Right renal pelvis (tissue), 4 donors: ENCODE data around the gene LOXHD1. TPM values are rescaled to one million over a fixed set of nuclear protein-coding genes. Genes with fewer than 3 reads are reported as not detected.

Experiments used
- DNase-seq, 4 donors: peaks; one replicate each; pipeline ENCODE4 v3.0.0-alpha.2; 2013; ENCODE audit warnings: low read depth in 4 of 4, low spot score in 3 of 4, missing footprints in 1 of 4
- polyA plus RNA-seq, 4 donors: library from polyadenylated mRNA; unstranded; fragments of 120-200 nt; gene quantifications; one replicate each; pipeline ENCODE4 v1.2.1, GENCODE V29; 2013; ENCODE audit not compliant: insufficient read length in 4 of 4

Gene LOXHD1
- polyA plus RNA-seq, 4 donors = 0.37 to 1.2 (median 0.67) TPM

- DNase-seq = no peak
Measured at GRCh38 chr18:46484971-46485370, 172.0 kb downstream of the LOXHD1 start.

GRCh38 chr18:46482831-46483230 lies 174.2 kb downstream of the LOXHD1 start:
- no peak for DNase-seq

DNA sequence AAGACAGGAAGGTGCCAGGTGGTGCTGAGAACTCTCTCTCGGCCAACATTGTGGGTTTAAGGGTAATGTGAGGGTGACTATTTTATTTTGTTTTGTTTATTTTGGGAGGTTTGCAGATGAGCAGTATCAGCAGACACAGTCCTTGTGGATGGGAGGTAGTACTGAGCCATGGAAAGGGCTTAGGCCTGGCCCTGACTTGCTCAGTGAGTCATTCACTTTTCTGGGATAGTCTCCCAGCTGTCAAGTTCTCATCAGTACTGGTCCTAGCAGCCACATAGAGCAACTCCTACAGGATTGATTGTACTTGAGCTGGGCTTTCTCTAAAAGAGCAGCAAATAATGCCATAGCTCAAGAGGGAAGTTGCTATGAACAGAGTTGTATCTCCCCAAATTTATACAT lies 175.2 kb downstream of the LOXHD1 start:
- no peak for DNase-seq

- peak; percentile 23 to 53 (median 47) for DNase-seq
Measured at GRCh38 chr18:46481048-46481846, 175.8 kb downstream of the LOXHD1 start.

- DNase-seq = no peak
Measured at GRCh38 chr18:46480226-46480625, 176.8 kb downstream of the LOXHD1 start.

DNA sequence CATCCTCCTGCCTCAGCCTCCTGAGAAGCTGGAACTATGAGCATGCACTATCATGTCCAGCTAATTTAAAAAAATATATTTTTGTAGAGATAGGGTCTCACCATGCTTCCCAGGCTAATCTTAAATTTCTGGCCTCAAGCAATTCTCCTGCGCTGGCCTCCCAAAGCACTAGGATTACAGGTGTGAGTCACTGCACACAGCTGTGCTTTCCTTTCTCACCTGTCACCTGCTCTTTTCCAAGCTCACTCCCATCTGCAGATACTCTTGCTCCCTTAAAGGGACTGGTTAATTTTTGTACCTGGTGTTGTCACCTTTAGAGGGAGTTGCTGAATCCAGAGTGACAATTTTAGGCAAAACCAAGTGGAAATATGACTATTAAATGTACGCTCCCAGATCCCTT lies 178.2 kb downstream of the LOXHD1 start:
- no peak for DNase-seq

DNA sequence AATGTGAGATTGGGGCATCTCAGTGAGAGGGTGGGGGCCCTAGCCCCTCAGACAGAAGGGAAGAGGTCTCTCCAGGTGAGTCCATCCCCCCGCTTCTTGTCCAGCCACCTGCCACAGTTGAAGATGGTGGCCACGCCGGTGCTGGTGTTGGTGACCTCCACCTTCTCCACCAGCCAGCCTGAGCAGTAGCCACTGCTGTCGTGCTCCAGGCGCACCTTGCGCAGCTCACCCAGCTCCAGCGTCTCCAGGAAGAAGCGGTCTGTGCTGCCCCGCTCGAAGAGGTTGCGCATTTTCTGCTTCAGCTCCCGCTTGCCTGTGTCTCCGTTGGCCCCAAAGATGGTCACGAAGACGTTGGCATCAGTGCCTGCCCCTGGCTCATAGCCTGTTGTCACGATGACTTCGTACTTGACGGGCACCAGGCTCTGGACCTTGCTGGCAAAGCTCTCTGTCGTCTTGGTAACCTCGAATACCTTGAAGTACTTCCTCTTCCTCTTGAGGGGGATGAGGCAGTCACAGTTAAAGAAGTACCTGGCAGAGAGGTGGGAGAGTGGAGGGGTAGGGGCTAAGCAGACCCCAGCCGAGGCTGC lies 179.5 kb downstream of the LOXHD1 start:
- no peak for DNase-seq

DNA sequence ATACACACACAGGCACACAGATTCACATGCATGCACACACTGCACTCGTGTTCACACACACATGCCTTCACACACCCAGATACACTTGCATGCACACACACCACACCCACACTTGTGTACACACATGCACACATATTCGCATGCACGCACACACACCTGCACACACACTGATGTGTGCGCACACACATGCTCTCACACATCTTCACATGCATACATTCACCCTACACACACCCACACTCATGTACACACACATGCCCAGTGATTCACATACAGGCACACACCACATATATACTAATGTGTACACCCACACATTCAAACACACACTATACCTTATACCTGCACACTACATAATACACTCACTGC lies 181.6 kb downstream of the LOXHD1 start:
- no peak for DNase-seq

DNA sequence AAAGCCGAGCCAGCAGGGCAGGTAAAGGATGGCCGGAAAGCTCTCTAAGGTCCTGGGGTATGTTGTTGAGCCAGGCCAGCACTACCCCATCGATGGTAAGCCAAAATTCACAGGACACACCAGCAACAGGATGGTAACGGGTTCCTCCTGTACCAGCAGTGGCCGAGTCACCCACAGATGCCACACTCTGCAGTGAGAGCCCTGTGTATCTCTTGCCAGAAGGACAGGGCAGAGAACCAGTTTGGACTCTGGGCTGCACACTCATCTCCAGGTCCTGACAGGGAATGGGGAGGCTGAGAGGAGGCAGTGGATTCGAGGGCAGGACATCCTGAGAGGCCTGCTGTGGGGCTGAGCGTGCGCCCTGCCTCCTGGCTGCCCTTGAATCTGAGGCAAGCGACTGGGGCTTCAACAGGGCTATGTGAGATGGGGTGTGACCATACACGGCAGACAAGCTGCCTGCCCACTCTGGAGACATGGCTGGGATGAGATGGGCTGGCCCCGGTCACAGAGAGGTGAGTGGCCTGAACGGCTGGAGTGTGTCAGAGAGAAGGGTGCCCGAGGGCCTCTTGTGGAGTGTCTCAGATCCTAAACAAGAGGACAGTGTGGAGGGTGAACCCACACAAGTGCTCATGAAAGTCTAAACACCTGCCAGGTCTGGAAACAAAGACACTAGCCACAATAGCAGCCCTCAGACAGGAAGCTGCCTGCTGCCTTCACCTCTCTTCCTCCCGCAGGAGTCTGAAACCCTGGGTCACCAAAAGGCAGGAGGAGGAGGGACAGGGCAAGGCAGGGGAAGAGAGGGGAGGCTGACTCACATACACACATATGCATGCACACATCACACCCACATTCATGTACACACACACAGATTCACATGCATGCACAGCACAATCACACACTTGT lies 182.3 kb downstream of the LOXHD1 start:
- no peak for DNase-seq

GRCh38 chr18:46471809-46472498 lies 185.1 kb downstream of the LOXHD1 start:
- DNase-seq = no peak

- DNase-seq = no peak
Measured at GRCh38 chr18:46470714-46471113, 186.3 kb downstream of the LOXHD1 start.

- DNase-seq = no peak
Measured at GRCh38 chr18:46469186-46469915, 187.7 kb downstream of the LOXHD1 start.

DNA sequence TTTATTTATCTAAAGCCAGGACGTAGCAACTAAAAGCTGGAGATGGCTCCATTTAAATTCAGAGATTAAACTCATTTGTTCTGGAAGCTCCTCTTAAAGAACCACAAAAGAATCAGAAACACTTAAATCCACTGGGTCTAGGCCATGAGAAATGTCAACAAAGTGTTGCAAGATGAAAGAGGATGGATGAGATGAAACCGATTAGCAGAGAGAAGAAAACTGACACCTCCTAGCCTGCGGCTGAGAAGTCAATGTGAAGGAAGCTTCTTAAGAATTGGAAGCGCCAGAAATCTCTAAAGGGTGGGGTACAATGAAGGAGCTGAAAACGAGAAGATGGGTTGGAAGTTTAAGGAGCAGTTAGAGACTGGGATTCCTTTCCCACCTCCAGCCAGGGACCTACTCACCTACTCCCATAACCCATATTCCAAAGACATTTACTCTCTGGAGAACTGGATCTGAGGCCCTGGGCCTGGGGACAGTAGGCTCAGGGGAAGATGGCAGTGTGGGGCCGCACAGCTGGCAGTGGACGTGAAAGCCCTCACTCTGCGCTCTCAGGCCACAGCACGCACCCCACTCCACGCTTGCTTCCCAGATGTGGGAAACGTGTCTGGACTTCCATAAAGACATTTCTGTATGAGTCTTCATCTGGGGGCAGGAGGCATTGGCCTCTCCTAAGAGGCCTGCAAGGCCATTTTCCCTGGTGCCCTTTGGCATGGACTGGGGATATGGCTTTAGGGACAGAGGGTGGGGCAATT lies 188.4 kb downstream of the LOXHD1 start:
- DNase-seq = no peak

DNA sequence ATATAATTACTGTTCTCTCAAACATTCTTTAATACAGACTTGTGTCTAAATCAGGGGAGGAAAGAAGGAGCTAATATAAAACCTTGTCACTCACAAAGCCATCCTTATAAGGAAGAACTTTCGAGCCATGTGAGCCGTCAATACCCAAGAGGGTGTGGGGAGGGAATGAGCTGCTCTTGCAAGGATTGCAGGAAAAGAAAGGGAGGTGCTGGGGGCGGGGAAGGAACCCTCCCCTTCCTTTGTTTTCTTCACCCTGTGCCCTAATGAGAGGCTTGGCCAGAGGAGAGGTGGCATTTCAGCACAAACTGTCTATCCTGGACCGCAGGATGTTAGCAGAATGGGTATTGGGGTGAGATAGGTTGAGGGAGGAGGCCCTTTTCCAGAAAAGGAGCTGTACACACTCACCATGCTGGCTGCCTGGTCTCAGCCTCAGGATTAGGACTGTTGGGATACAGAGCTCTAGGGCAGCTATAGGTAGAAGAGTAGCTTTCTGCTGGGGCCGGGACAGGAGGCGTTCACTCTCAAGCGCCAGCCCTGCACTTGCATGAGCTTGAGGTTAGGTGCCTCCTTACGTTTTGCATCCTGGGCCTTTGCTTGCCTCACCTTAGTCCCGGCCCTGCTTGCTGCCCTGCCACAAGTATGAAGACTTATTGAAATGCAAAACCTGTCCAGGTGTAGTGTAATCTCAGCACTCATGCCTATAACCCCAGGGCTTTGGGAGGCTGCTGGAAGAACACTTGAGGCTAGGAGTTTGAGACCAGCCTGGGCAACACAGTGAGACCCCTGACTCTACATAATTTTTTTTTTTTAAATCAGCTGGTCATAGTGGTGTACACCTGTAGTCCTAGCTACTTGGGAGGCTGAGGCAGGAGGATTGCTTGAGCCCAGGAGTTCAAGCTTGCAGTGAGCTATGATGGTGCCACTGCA lies 190.5 kb downstream of the LOXHD1 start:
- no peak for DNase-seq

GRCh38 chr18:46464926-46465655 lies 191.9 kb downstream of the LOXHD1 start:
- no peak for DNase-seq

GRCh38 chr18:46462523-46462922 lies 194.5 kb downstream of the LOXHD1 start:
- DNase-seq = no peak

- no peak for DNase-seq
Measured at GRCh38 chr18:46461993-46462392, 195.0 kb downstream of the LOXHD1 start.

GRCh38 chr18:46460754-46461153 lies 196.3 kb downstream of the LOXHD1 start:
- no peak for DNase-seq
